ENCODE results near the gene HAP1. TPM values are rescaled to one million over a fixed set of nuclear protein-coding genes. Genes with fewer than 3 reads are reported as not detected.

HAP1 gene
- total and polyA plus RNA-seq, 7 experiments from 2014 or later, result 0.08 TPM; not detected in 6

- H3K36me3 Mint-ChIP-seq, result peaks cover 4 to 23% (median 20%) of the 10 kb centered on the region in 5 donors
- Histone ChIP-seq H3K27ac (ENCODE audit: low read depth, low read length) (no peak overlapping the region), H3K36me3 (ENCODE audit: control insufficient read depth in 2 of 3, insufficient read depth in 3 of 3, low read length in 3 of 3) (peaks cover 16 to 41% (median 19%) of the 10 kb centered on the region in 3 experiments), H3K9me3 (ENCODE audit: control insufficient read depth in 2 of 3, low read length in 3 of 3) (no peaks in the 10 kb centered on the region), H3K4me1 (ENCODE audit: control insufficient read depth in 2 of 2, insufficient read depth in 2 of 2, low read length in 2 of 2) (peaks cover under 1 to 8% of the 10 kb centered on the region in 2 donors), H3K27me3 (ENCODE audit: control insufficient read depth in 2 of 2, insufficient read depth in 2 of 2, low read length in 2 of 2) (no peaks in the 10 kb centered on the region), H3K4me3 (ENCODE audit: low read length) (no peak overlapping the region)
- H3K27ac Mint-ChIP-seq, result peak overlapping the region; percentile 19 to 91 (median 68)
- ChIA-PET POLR2A (interaction anchor here (0.5 to 2.2 kb wide), 9 partner anchors 13 to 1120 kb away, joined by 3 to 16 read pairs (median 3); no protein-coding TSS in a partner anchor), CTCF (interaction anchor here (0.6 to 2.3 kb wide), 10 partner anchors 9 to 1505 kb away, joined by 3 to 15 read pairs (median 4); no protein-coding TSS in a partner anchor)
- peaks cover 0 to 35% (median 0%) of the 10 kb centered on the region in 11 donors for H3K9me3 Mint-ChIP-seq
- peak overlapping the region in 1 of 10 donors; percentile 3 for H3K4me3 Mint-ChIP-seq
- DNase-seq (peak; percentile 52 to 81 (median 74)), ATAC-seq (peak; percentile 56)
- H3K4me1 Mint-ChIP-seq, result peaks cover 10 to 33% (median 25%) of the 10 kb centered on the region in 7 donors
- H3K27me3 Mint-ChIP-seq, result no peaks in the 10 kb centered on the region
- intact Hi-C loops (cut with micrococcal nuclease), result loop anchor here in 1 of 2 donors (1.0 kb wide), 3 partner anchors 17 to 839 kb away; no protein-coding TSS in a partner anchor
Observed at GRCh38 chr17:41695954-41696757, 38.3 kb downstream of the HAP1 start.

- peaks cover 10 to 18% of the 10 kb centered on the region in 2 donors for H3K4me1 ChIP-seq (ENCODE audit: control insufficient read depth in 2 of 2, insufficient read depth in 2 of 2, low read length in 2 of 2)
- DNase-seq (peak in 2 of 9 donors; percentile 3), ATAC-seq (no peak)
- intact Hi-C loops (cut with micrococcal nuclease), result no loop called here
- peaks cover 25 to 51% (median 28%) of the 10 kb centered on the region in 3 experiments for H3K36me3 ChIP-seq (ENCODE audit: control insufficient read depth in 2 of 3, insufficient read depth in 3 of 3, low read length in 3 of 3)
- H3K9me3 Mint-ChIP-seq, result peaks cover 0 to 38% (median 0%) of the 10 kb centered on the region in 11 donors
- H3K27ac ChIP-seq (ENCODE audit: low read depth, low read length), result no peak overlapping the region
- H3K9me3 ChIP-seq (ENCODE audit: control insufficient read depth in 2 of 3, low read length in 3 of 3), result no peaks in the 10 kb centered on the region
- POLR2A ChIA-PET, result interaction anchor here (0.6 to 2.2 kb wide), 6 partner anchors 14 to 1119 kb away, joined by 3 to 16 read pairs (median 4); no protein-coding TSS in a partner anchor
- H3K27ac Mint-ChIP-seq, result peak overlapping the region in 2 of 9 donors; percentile 33 to 65
- peaks cover 4 to 32% (median 29%) of the 10 kb centered on the region in 5 donors for H3K36me3 Mint-ChIP-seq
- H3K27me3 Mint-ChIP-seq, result no peaks in the 10 kb centered on the region
- H3K4me1 Mint-ChIP-seq, result peaks cover 10 to 41% (median 35%) of the 10 kb centered on the region in 7 donors
- peak overlapping the region in 1 of 10 donors; percentile 34 for H3K4me3 Mint-ChIP-seq
- no peaks in the 10 kb centered on the region for H3K27me3 ChIP-seq (ENCODE audit: control insufficient read depth in 2 of 2, insufficient read depth in 2 of 2, low read length in 2 of 2)
- CTCF ChIA-PET, result interaction anchor here (0.5 to 2.3 kb wide), 5 partner anchors 13 to 415 kb away, joined by 3 to 15 read pairs (median 6); no protein-coding TSS in a partner anchor
- H3K4me3 ChIP-seq (ENCODE audit: low read length), result no peak overlapping the region
Observed at GRCh38 chr17:41695134-41695661, 39.2 kb downstream of the HAP1 start.

GRCh38 chr17:41692722-41693521 lies 41.5 kb downstream of the HAP1 start:
- peaks cover 20 to 24% of the 10 kb centered on the region in 2 donors for H3K4me1 ChIP-seq (ENCODE audit: control insufficient read depth in 2 of 2, insufficient read depth in 2 of 2, low read length in 2 of 2)
- Mint-ChIP-seq H3K9me3 (peaks cover 0 to 47% (median 0%) of the 10 kb centered on the region in 11 donors), H3K4me3 (peak overlapping the region in 5 of 10 donors; percentile 1 to 99 (median 94)), H3K36me3 (peaks cover 8 to 40% (median 37%) of the 10 kb centered on the region in 5 donors), H3K27ac (peak overlapping the region in 8 of 9 donors; percentile 21 to 99 (median 50)), H3K27me3 (peaks cover 0 to 9% (median 0%) of the 10 kb centered on the region in 5 donors), H3K4me1 (peaks cover 15 to 53% (median 42%) of the 10 kb centered on the region in 7 donors)
- ATAC-seq (no peak), DNase-seq (peak in 6 of 9 donors; percentile 24 to 39 (median 36))
- intact Hi-C loops (cut with micrococcal nuclease), result no loop called here
- H3K4me3 ChIP-seq (ENCODE audit: low read length), result no peak overlapping the region
- no peaks in the 10 kb centered on the region for H3K27me3 ChIP-seq (ENCODE audit: control insufficient read depth in 2 of 2, insufficient read depth in 2 of 2, low read length in 2 of 2)
- ChIA-PET CTCF (interaction anchor here (0.6 to 5.6 kb wide), 3 partner anchors 14 to 16 kb away, joined by 5 to 64 read pairs (median 5); no protein-coding TSS in a partner anchor), POLR2A (interaction anchor here (0.6 to 7.3 kb wide), 6 partner anchors 10 to 780 kb away, joined by 3 to 255 read pairs (median 6); no protein-coding TSS in a partner anchor)
- peaks cover 34 to 66% (median 37%) of the 10 kb centered on the region in 3 experiments for H3K36me3 ChIP-seq (ENCODE audit: control insufficient read depth in 2 of 3, insufficient read depth in 3 of 3, low read length in 3 of 3)
- H3K27ac ChIP-seq (ENCODE audit: low read depth, low read length), result no peak overlapping the region
- no peaks in the 10 kb centered on the region for H3K9me3 ChIP-seq (ENCODE audit: control insufficient read depth in 2 of 3, low read length in 3 of 3)

DNA sequence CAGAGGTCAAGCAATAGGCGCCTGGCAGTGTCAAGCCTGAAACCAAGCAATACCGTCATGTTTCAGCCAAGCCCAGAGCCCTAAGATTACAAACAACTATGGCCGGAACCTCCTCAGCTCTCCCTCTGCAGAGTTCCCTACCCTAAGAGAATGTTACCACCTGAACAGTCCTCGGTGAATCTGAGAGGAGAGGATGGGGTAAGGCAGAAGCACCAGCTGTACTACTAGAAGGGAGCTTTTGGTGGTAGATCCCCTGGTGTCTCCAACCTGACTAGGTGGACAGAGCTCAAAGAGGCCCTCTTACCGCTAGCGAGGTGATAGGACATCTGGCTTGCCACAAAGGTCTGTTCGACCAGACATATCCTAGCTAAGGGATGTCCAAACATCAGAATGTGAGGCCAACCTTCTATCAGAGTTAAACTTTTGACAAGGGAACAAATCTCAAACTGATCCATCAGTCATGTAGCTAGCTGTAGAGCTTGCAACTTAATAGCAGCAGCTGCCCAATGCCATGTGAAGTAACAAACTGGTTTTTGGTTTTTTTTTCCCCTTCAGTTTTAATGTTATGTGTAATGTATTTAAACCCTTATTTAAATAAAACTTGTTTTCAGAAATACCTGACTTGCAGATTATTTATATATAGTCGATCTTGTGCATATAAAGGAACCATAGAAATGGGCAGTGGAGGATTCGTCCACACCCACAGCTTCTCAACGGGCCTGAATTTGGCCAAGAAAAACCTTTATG lies 43.2 kb downstream of the HAP1 start:
- peaks cover 34 to 66% (median 37%) of the 10 kb centered on the region in 3 experiments for H3K36me3 ChIP-seq (ENCODE audit: control insufficient read depth in 2 of 3, insufficient read depth in 3 of 3, low read length in 3 of 3)
- H3K27me3 ChIP-seq (ENCODE audit: control insufficient read depth in 2 of 2, insufficient read depth in 2 of 2, low read length in 2 of 2), result no peaks in the 10 kb centered on the region
- ATAC-seq (no peak), DNase-seq (peak in 7 of 9 donors; percentile 21 to 56 (median 49))
- Mint-ChIP-seq H3K27ac (peak overlapping the region; percentile 39 to 99 (median 99)), H3K36me3 (peaks cover 8 to 40% (median 37%) of the 10 kb centered on the region in 5 donors), H3K9me3 (peaks cover 0 to 44% (median 0%) of the 10 kb centered on the region in 11 donors), H3K4me3 (peak overlapping the region; percentile 90 to 99 (median 96)), H3K4me1 (peaks cover 16 to 50% (median 41%) of the 10 kb centered on the region in 7 donors), H3K27me3 (peaks cover 0 to 9% (median 0%) of the 10 kb centered on the region in 5 donors)
- no peaks in the 10 kb centered on the region for H3K9me3 ChIP-seq (ENCODE audit: control insufficient read depth in 2 of 3, low read length in 3 of 3)
- ChIA-PET POLR2A (interaction anchor here (0.7 to 7.3 kb wide), 13 partner anchors 8 to 1094 kb away, joined by 3 to 255 read pairs (median 4); partner anchors contain the start of genes KLHL11 and KRT10), CTCF (interaction anchor here (0.6 to 5.9 kb wide), 5 partner anchors 13 to 239 kb away, joined by 3 to 74 read pairs (median 4); no protein-coding TSS in a partner anchor)
- intact Hi-C loops (cut with micrococcal nuclease), result no loop called here
- peaks cover 25 to 27% of the 10 kb centered on the region in 2 donors for H3K4me1 ChIP-seq (ENCODE audit: control insufficient read depth in 2 of 2, insufficient read depth in 2 of 2, low read length in 2 of 2)
- no peak overlapping the region for H3K4me3 ChIP-seq (ENCODE audit: low read length)
- H3K27ac ChIP-seq (ENCODE audit: low read depth, low read length), result peak overlapping the region; percentile 99

DNA sequence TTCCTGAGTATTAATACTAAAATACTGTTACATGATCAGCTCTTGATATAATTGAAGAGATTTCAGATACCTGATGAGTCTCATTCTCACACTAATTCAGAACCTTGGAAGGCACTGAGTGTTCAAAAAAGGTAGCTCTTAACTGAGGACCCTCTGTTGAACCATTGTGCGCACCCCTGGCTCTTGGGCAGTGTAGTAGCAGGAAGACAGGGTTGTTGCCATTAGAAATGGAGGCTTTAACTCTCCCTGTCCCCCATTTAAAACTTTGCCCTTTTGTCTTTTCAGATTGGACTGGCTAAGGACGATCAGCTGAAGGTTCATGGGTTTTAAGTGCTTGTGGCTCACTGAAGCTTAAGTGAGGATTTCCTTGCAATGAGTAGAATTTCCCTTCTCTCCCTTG lies 43.9 kb downstream of the HAP1 start:
- H3K4me3 ChIP-seq (ENCODE audit: low read length), result peak overlapping the region; percentile 86
- H3K9me3 Mint-ChIP-seq, result peaks cover 0 to 37% (median 0%) of the 10 kb centered on the region in 11 donors
- H3K4me3 Mint-ChIP-seq, result peak overlapping the region; percentile 90 to 99 (median 96)
- peaks cover 0 to 9% (median 0%) of the 10 kb centered on the region in 5 donors for H3K27me3 Mint-ChIP-seq
- H3K36me3 Mint-ChIP-seq, result peaks cover 8 to 40% (median 36%) of the 10 kb centered on the region in 5 donors
- DNase-seq (peak in 2 of 9 donors; percentile 4 to 25), ATAC-seq (no peak)
- intact Hi-C loops (cut with micrococcal nuclease), result no loop called here
- peak overlapping the region; percentile 99 for H3K27ac ChIP-seq (ENCODE audit: low read depth, low read length)
- peak overlapping the region in 7 of 9 donors; percentile 98 to 99 (median 99) for H3K27ac Mint-ChIP-seq
- H3K27me3 ChIP-seq (ENCODE audit: control insufficient read depth in 2 of 2, insufficient read depth in 2 of 2, low read length in 2 of 2), result no peaks in the 10 kb centered on the region
- H3K4me1 Mint-ChIP-seq, result peaks cover 13 to 44% (median 35%) of the 10 kb centered on the region in 7 donors
- ChIA-PET CTCF (interaction anchor here (0.6 to 5.9 kb wide), 6 partner anchors 12 to 1620 kb away, joined by 3 to 74 read pairs (median 4); no protein-coding TSS in a partner anchor), POLR2A (interaction anchor here (0.6 to 7.3 kb wide), 14 partner anchors 12 to 1584 kb away, joined by 3 to 255 read pairs (median 4); partner anchors contain the start of genes KLHL11 and KRT10)
- H3K4me1 ChIP-seq (ENCODE audit: control insufficient read depth in 2 of 2, insufficient read depth in 2 of 2, low read length in 2 of 2), result peaks cover 22 to 25% of the 10 kb centered on the region in 2 donors
- peaks cover 34 to 66% (median 37%) of the 10 kb centered on the region in 3 experiments for H3K36me3 ChIP-seq (ENCODE audit: control insufficient read depth in 2 of 3, insufficient read depth in 3 of 3, low read length in 3 of 3)
- no peaks in the 10 kb centered on the region for H3K9me3 ChIP-seq (ENCODE audit: control insufficient read depth in 2 of 3, low read length in 3 of 3)

Data from naive thymus-derived CD4-positive, alpha-beta T cell (primary cell).